Cardiac septum (tissue), 1 donor: ENCODE results near the gene CNTN1. TPM values are rescaled to one million over a fixed set of nuclear protein-coding genes. Genes with fewer than 3 reads are reported as not detected.

Experiments
- DNase-seq: peaks from one replicate; pipeline ENCODE4 v3.0.0-alpha.2; 2020; ENCODE audit warnings: low spot score
- intact Hi-C: fragments of 100-400 bp; cut with DNase I; formaldehyde crosslinking; loops from one replicate; pipeline ENCODE4 v1.14.0; 2022
- long read RNA-seq: library from polyadenylated mRNA; unstranded; transcript quantifications from one replicate; pipeline ENCODE4 v2.0.0, GENCODE V29; 2021
- total RNA-seq: library from RNA; stranded (reverse); fragmentation: NEBNext Ultra II Directional; extraction: Animal tissue kit (Norgen Biotek cat#: 25700); gene quantifications from one replicate; pipeline ENCODE4 v1.2.1, GENCODE V29; 2021
- donor health status: DM: no; HTN: no; CAD: no.

Gene CNTN1
- total RNA-seq, result 0.27 TPM
- long read RNA-seq, result 0 reads

DNA sequence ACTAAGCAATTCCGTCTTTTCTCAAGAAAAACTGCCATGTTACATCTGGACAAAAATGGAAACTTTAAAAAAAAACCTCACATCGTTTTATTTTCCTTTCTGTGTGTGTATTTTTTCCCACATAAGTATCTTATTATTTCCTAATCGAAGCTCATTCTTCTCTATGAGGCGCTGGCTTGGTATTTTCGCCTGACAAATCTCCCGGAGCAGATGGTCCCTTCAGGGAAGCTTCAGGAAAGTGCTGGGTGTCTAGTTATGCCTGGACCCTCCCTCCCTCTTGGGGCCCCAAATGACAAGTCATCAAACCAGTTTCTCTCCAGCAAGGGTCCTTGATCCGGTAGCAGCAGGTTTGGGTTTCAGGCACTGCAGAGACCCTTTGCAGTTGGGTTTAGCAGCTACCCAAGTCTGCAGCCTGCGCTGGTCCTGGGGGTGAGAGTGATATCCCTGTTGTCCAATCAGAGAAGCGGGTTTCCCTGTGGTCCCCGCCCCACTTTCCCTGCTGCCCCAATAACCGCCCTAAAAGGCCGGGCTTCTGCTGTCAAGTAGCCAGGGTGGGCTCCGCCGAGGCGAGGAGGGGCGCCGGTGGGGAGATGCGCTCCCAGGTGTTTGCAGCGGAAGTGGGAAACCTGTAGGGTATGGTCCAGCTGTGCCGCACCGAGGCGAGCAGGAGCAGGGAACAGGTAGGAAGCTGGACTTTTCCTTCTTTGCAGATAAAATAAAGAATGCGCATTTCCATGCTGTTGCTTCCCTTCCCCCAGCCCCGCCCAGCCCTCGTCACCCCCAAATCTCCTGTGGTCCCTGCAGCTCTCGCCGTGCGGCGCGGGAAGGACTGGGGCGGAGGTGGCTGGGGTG lies at the start of gene CNTN1:
Gene CNTN1 (plus strand): TSS at position 527 of the 852 bp plus-strand sequence.
- intact Hi-C loops, result no loop called here
- no peak for DNase-seq

DNA sequence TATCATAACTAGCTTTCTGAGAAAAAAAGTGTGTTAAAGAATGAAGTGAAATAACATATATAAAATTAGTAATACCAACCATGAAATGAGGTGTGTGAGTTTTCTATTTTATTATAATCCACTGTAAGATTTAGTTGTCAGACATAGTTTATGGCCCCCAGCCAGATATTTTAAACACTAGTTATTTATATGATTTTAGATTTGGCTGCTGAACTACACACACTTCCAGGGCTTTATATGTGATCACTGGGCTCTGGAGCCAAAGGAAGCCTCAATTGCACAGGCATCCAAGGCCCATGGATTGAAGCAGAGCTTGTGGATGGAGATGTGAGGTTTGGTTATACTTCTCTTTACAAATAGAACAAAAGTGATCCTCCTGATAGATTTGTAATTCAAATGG lies 48.7 kb upstream of the CNTN1 start:
- intact Hi-C loops, result no loop called here
- DNase-seq, result no peak

DNA sequence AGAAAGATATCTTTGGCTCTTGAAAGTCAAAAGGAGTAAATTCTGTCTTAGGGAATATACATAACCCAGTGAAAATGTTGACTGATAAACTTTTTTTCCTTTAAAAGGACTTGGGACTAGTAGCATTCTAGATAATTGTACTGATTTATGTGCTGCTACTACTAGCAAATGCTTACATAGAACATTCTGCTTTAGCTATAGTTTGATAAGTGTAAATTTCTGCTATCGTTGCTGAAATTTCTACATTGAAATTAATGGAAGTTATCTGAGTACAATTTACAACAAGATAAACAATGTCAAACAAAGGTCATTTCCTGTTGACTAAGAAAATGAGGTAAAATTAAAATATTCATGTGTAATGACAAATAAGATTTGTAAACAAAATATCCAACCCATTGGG lies 48.3 kb upstream of the CNTN1 start:
- DNase-seq, result no peak
- intact Hi-C loops, result no loop called here

DNA sequence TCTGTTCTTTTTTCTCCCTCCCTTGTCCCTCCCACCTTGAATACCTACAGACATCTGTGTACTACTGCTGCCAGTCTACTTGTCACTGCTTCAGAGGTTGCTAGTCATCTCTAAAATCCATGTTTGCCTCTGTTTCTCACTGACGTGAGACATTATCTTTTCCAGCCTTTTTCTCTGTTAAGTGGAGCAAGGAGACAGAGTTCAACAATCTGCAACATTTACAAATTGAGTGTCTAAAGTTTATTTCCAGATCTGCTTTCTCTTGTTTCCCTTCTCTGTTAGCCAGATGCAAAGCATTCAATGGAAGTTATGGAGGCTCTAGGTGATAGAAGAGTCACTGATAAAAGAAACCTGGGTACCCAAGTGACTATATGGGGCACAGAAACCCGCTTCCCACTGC lies 47.5 kb upstream of the CNTN1 start:
- intact Hi-C loops, result no loop called here
- no peak for DNase-seq

DNA sequence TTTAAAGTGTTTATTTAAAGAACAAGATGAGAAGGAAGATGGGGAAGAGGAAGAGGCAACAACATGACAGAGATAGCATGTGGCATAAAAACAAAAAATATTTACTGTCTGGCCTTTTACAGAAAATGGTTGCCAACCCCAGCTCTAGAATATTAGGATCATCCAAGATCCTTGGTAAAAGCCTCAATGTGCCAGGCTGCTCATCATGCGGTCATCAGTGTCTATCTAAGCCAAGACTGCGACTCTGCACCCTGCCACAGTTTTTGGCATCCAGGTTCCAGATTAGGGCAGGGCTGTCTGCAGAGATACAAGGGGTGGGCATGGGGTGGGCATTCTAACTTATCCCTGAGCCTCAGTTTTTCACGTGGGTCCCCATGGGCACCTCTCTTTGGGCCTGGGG lies 46.9 kb upstream of the CNTN1 start:
- intact Hi-C loops, result no loop called here
- no peak for DNase-seq

DNA sequence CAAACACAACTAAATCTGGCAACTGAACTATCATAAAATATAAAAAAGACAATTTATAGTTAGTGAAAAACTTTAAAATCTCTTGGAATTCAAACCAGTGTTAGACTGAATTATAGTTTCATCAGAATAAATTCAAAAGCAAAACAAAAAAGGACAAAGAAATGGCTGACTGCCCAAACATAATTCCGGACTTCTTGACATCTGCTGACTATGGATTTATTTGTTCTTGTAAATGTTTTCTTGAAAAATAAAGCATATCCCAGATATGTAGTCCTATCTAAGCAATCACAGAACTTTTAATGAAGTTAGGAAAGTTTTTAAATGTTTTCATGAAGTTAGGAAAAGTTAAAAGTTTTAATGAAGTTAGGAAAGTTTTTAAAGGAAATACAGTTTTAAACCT lies 45.8 kb upstream of the CNTN1 start:
- no peak for DNase-seq
- intact Hi-C loops, result no loop called here

DNA sequence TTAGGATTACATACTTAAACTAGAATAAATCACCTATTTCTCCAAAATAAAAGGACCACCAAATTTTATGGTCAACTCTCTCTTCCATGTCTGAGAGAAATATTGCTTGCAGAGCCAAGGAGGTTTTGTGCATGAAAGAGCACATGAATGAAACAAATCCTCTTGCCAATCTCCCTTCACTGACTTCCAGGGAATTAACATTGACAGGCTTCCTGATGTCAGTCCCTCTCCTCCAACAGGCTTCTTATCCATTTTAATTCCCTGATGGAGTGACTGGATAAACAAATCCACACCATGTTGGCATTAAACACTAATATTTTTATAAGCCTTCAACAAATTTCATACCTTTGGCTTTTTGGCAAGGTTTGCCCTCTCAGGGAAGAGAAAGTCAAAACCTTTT lies 45.3 kb upstream of the CNTN1 start:
- no peak for DNase-seq
- intact Hi-C loops, result no loop called here

DNA sequence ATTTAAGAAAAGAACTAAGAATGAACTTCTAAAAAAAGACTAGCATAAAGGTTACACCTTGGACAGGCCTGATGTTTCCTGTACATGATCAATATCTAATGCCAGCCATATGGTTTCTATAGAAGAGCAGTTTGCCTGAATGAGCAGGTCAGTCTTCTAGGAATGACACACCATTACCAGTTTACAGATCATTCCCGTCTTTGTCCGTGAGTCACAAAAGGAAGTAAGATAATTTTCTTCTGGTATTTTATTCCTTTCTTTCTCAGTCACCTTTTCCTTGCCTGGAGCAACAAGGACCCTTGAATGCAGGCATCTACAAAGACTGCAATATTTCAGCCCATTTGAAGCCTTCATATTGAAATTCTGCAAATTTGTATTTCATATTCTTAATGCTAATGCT lies 44.6 kb upstream of the CNTN1 start:
- no peak for DNase-seq
- intact Hi-C loops, result no loop called here

DNA sequence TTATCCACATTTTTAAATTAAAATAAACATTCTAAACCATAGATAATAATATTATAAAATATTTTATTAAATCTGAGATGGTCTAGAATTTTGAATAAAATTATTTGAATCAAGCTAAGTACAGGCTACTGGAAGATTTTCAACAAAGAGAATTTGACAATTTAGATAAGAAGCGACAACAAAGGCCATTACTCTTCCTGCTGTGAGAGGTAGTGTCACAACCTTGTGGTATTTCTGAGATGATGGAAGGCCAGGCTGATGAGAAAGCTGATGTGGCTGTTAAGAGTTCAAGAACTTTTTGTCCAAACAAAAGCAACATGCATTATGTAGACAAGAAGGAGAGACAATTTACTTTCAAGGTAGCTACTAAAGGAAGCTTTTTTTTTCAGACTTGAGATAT lies 43.7 kb upstream of the CNTN1 start:
- no peak for DNase-seq
- intact Hi-C loops, result no loop called here

DNA sequence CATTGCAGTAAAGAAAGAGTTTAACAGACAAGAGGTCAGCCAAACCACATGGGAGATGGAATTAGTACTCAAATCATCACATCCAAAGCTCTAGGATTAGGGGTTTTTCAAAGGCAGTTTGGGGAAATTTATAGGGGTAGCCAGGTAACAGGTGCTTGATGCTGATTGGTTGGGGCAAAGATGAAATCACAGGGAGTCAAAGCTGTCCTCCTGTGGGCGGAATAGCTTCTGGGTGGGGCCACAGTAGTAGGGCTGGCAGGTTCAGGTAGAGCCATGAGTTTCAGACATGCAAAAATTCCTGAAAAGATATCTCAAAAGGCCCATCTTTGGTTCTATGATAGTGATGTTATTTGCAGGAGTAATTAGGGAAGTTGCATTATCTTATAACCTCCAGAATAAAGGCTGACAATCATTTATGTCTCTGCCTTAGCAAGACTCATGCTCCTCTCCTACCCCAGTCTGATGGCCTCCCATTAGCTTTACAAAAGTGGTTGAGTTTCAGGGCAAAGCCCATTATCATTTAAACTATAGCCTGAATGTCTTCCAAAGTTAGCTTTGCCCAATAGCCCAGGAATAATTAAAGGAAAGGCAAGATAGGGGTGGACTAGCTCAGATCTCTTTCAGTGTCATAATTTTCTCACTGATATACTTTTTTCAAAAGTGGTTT lies 42.1 kb upstream of the CNTN1 start:
- DNase-seq, result no peak
- intact Hi-C loops, result no loop called here

DNA sequence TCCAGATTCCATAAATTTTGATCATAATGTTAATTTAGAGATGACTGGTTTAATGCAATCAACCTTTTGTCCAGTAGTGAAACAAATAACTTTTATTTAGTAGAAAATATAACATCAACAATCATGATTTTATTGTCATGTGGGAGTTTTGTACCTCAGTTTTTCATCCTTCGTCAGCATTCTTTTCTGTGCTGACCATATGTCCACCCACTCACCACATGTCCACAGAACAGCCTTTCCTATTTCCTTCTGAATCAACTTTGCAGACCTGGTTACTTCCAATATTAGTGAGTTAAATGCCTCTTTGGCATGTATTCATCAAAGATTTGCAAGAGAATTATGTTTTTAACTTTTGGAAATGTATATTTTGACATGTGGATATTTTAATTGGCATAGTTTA lies 36.8 kb upstream of the CNTN1 start:
- no peak for DNase-seq
- intact Hi-C loops, result no loop called here

DNA sequence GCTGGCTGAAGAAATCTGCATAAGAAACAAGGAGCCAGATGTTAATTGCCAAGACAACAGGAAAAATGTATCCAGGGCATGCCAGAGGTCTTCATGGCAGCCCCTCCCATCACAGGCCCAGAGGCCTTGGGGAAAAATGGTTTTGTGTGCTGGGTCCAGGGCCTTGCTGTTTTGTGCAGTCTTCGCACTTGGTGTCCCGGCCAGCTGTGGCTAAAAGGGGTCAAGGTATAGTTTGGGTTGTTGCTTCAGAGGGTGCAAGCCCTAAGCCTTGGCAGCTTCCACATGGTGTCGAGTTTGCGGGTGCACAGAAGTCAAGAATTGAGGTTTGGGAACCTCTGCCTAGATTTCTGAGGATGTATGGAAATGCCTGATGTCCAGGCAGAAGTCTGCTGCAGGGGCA lies 29.9 kb upstream of the CNTN1 start:
- no peak for DNase-seq
- intact Hi-C loops, result no loop called here

DNA sequence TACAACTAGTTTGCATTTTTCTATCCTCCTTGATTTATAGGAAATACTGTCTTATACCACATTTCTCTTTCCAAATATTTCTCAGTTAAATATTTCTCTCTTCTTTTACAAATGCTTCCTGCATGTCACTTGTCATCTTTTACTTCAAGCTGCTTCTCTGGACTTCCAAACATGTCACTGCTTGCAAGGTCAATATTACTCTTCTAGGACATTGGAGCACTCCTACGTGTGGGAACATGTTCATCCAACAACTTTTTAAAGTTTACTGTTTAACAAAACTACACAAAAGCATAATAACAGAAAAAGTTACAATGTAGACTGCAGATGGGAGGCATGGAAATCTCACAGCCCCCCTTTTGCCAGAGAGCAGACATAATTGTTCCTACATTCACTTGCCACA lies 28.5 kb upstream of the CNTN1 start:
- no peak for DNase-seq
- intact Hi-C loops, result no loop called here

DNA sequence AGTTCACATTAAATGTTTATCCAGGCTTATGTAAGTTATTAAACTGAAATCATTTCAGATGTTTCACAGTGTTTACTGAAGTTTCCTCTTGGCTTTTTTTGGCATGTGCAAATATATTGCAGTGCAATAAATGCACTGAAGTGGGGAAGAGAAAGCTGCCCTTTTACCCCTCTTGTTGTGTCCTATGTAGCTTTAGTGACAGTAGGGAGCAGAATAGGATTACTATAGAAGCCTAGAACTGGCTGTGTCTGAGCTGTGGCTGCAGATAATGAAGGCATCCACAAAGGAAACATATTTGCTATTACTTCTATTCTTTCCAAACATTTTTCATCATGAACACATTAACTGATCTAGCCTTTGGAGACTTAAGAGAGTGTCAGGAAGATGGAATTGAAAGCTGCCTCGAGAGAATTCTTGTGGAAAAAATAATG lies 24.1 kb upstream of the CNTN1 start:
- intact Hi-C loops, result no loop called here

DNA sequence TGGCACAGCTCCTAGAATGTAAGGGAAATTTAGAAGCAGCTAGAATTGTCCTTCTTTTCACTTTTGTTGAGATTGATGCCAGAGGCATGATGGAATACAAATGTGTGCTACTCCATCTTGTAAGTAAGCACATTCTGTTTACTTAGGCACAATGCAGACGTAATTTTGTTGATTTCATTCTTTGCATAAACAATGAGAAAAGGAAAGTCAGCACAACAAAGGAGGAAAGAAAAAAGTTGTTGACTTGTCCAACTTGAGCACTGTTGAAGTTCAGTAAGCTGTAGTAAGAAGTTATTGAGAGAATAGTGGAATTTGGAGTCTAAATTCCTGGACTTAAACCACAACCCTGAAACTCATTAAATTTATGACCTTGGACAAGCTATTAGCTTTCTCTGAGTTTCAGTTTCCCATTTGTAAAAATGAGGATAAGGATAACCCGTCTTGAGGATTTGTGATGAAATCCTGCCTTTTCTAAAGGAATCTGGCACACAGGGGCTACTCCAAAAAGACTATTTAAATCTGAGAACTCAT lies 19.4 kb upstream of the CNTN1 start:
- no peak for DNase-seq
- intact Hi-C loops, result no loop called here

More for the DNA sequence above, 24.1 kb upstream of the CNTN1 start:
- DNase-seq, result no peak

DNA sequence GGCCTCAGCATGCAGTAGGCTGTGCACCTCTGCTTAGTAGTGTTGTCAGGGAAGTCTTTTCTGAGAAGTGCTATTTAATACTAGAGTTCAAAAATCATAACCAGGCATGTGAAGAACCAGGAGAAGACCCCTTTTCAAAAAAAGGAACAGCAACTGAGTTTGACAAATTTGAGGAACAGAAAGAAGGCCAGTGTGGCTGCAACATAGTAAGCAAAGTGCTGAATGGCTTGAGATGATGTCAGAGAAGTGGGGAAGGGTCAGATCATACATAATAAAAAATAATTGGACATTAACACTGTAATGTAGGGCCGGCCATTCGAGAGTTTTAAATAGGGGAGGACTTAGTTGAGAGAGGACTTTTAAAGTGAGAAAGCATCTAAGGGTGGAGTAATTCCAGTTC lies 11.1 kb upstream of the CNTN1 start:
- intact Hi-C loops, result no loop called here
- DNase-seq, result no peak

DNA sequence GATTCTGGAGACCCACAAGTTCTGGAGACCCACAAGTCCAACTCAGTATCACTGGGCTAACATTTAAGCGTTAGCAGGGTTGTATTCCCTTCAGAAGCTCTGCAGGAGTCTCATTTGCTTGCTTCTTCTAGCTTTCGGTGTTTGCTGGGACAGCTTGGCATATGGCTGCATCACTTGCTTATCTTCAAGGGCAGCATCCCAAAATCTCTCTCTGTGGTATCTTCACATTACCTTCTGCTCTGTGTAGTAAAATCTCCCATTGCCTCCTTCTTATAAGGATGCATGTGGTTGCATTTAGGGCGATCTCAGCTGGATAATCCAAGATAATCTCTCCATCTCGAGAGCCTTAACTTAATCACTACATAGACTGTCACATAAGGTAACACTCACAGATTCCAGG lies 7.3 kb upstream of the CNTN1 start:
- intact Hi-C loops, result no loop called here
- no peak for DNase-seq

DNA sequence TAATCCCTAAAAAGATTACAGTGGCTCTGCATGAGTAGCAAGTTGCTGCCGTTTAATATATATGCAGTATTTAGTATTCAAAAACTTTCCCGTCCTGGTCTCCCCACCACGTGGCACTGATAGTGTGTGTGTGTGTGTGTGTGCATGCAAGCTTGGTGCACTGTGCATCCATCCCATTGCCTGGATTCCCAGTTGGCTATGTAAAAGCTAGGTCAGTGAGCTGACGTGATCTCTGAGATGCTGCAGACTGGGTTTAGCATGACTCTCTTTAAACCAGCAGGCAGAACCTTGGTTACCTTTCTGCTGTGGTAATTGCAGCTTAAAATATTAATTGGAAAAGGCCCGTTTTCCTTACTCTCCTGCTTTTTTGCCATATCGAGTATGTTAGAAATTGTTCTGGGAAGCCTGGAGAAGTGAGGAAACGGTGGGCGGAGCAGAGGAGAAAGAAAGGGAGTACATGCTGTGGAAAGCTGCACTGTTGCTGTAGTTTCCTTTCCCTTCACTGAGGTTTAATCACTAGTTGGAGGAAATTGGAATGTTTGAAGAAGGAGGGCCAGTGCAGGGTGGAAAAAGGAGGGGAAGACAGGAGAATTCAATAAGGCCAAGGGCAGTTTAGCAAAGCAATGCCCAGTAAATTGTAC lies 4.0 kb upstream of the CNTN1 start:
- DNase-seq, result no peak

DNA sequence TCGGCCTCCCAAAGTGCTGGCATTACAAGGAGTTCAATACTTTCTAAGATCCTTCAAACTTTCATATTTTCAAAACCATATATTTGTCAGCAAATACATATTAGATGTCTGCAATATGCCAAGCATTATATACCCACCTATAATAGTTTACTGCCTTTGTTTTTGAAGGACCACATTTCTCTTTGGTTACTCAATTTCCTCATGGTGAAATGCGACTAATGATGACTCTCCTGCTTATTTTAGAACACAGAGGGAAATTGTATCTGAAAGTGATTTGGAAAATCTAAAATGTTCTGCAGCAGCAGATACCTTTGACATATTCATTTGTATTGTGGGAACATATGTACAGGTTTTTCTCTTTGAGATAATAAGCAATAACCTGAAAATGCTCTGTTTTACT lies 2.7 kb upstream of the CNTN1 start:
- no peak for DNase-seq
- intact Hi-C loops, result no loop called here

More for the DNA sequence above, 4.0 kb upstream of the CNTN1 start:
- intact Hi-C loops, result no loop called here

DNA sequence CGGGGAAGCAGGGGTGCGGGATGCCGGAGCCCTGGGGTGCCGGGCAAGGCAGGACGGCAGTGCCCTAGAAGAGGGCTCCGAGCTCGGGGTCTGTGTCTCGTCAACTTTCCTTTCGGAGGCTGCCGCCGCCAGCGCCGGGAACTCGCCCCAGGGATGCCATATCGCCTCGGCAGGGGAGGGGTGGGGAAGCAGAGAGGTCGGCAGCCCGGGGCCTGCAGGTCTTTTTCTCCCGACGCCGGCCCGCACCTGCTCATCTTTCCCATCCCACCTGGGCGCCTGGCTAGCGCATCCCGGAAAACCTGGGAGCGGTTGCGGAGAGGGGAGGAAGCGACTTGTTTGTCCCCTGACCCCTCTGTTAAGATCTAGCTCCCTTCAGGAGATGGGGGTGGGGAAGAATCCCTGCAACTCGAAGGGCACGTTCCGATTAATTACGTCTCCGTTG lies 547 bp downstream of the CNTN1 start:
- no peak for DNase-seq
- intact Hi-C loops, result no loop called here
